Subcutaneous preadipocyte (primary cell): ENCODE data around the gene ATP1A1. TPM values are rescaled to one million over a fixed set of nuclear protein-coding genes. Genes with fewer than 3 reads are reported as not detected.

Experiments used
- small RNA-seq: library from RNA; depleted of rRNA; stranded (forward); fragments of <200 nt; gene quantifications from one replicate; pipeline ENCODE3, GENCODE V24; 2012
- total RNA-seq: library from RNA; depleted of rRNA; stranded (reverse); fragments of >200 nt; gene quantifications from 2 replicates; pipeline ENCODE4 v1.2.3, GENCODE V29; 2012

ATP1A1 gene
- 103 and 117 TPM in 2 replicates for total RNA-seq

DNA sequence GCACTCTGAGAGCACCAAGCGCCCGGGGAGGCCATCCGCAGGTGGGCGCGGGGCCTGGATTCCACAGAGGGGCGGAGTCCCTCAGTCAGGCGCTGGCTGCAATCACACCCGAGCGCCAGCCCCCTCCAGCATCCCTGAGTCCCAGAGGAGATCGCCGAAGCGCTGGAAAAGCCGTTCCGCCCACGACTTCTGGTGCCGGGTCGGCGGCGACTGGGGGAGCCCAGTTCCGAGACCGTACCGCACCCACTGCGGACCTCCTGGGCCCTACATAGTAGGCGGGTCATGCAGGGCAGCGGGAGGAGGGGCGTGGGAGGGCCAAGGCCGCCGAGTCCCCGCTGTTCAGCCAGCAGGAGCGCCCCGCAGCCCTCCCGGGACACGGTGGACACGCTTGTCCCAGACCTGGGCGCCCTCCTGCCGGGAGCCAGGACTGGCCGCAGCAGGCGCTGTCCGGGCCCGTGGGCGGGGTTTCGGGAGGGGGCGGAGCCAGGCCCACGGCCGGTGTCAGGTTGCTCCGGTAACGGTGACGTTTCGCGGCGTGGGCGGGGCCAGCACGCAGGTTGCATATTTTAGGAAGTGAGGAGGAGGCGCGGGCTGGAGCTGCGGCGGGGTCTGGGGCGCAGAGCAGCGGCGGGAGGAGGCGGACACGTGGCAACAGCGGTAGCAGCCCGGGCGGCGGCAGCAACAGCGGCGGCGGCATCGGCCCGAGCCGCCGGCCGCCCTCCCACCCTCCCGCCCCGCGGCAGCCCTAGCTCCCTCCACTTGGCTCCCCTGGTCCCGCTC is at the start of gene ATP1A1:
ATP1A1 (plus strand) TSS at position 594 of the 780 bp plus-strand sequence. CDS start 268 bp downstream, outside the sequence.

Small RNAs within 50 kb of the gene (small RNA-seq; reads per million reads assigned to genes)
- gene RF00019 (not detected), gene RNU6-817P (not detected)

Other genes starting within 250 kb of the ATP1A1 start
- gene CD58, start 197.8 kb downstream of the ATP1A1 start, total RNA-seq = 16.8 and 23.1 TPM in 2 replicates